Astrocyte (in vitro differentiated cells and primary cell): ENCODE data around the gene SPTBN2. TPM values are rescaled to one million over a fixed set of nuclear protein-coding genes. Genes with fewer than 3 reads are reported as not detected.

Experiments used
- DNase-seq: peaks from one replicate; pipeline ENCODE4 v3.0.0-alpha.2; 2010; ENCODE audit warnings: low read depth
- FAIRE-seq: peaks from 2 replicates; lab custom pipeline; 2011; peaks lifted over from hg19 to GRCh38; lab: Jason Lieb, UNC
- H2AFZ ChIP-seq: 2 replicates; pipeline ENCODE4 v1.6.0; 2012; ENCODE audit warnings: low read depth, low read length, inconsistent platforms
- H3K27ac ChIP-seq: 2 replicates; pipeline ENCODE4 v1.5.1; 2011; ENCODE audit warnings: low read depth, low read length, inconsistent platforms
- H3K27me3 ChIP-seq: 2 replicates; pipeline ENCODE4 v1.6.0; 2011; ENCODE audit warnings: low read length, inconsistent platforms; ENCODE audit not compliant: insufficient read depth
- H3K36me3 ChIP-seq: 2 replicates; pipeline ENCODE4 v1.5.1; 2011; ENCODE audit warnings: low read length, inconsistent platforms; ENCODE audit not compliant: insufficient read depth
- H3K4me1 ChIP-seq: 2 replicates; pipeline ENCODE4 v1.5.1; 2011; ENCODE audit warnings: low read length, inconsistent platforms; ENCODE audit not compliant: insufficient read depth
- H3K4me2 ChIP-seq: 2 replicates; pipeline ENCODE4 v1.6.0; 2012; ENCODE audit warnings: low read length, inconsistent platforms
- H3K4me3 ChIP-seq: 2 replicates; pipeline ENCODE4 v1.5.1; 2011; ENCODE audit warnings: low read depth, mild to moderate bottlenecking, low read length, inconsistent platforms; ENCODE audit not compliant: insufficient read depth
- H3K79me2 ChIP-seq: 2 replicates; pipeline ENCODE4 v1.6.0; 2012; ENCODE audit warnings: mild to moderate bottlenecking, low read length, inconsistent platforms; ENCODE audit not compliant: insufficient read depth
- H3K9ac ChIP-seq: 2 replicates; pipeline ENCODE4 v1.6.0; 2012; ENCODE audit warnings: mild to moderate bottlenecking, low read length, inconsistent platforms
- H3K9me3 ChIP-seq: 2 replicates; pipeline ENCODE4 v1.5.1; 2012; ENCODE audit warnings: low read depth, mild to moderate bottlenecking, low read length, inconsistent platforms; ENCODE audit not compliant: insufficient read depth
- H4K20me1 ChIP-seq: 2 replicates; pipeline ENCODE4 v1.6.0; 2012; ENCODE audit warnings: low read length, inconsistent platforms; ENCODE audit not compliant: insufficient read depth
- H3K27ac Mint-ChIP-seq: one replicate; pipeline ENCODE4 v1.8.0; 2021; ENCODE audit warnings: mild to moderate bottlenecking, mixed read lengths; ENCODE audit not compliant: unreplicated experiment
- H3K27me3 Mint-ChIP-seq: one replicate; pipeline ENCODE4 v1.8.0; 2021; ENCODE audit warnings: low read depth, mixed read lengths; ENCODE audit not compliant: unreplicated experiment
- H3K36me3 Mint-ChIP-seq: one replicate; pipeline ENCODE4 v1.8.0; 2021; ENCODE audit warnings: low read depth, mixed read lengths; ENCODE audit not compliant: unreplicated experiment
- H3K4me1 Mint-ChIP-seq: one replicate; pipeline ENCODE4 v1.8.0; 2021; ENCODE audit warnings: low read depth, mixed read lengths; ENCODE audit not compliant: unreplicated experiment
- H3K4me3 Mint-ChIP-seq: one replicate; pipeline ENCODE4 v1.8.0; 2021; ENCODE audit warnings: mild to moderate bottlenecking, moderate library complexity, mixed read lengths; ENCODE audit not compliant: unreplicated experiment
- H3K9me3 Mint-ChIP-seq: one replicate; pipeline ENCODE4 v1.8.0; 2021; ENCODE audit warnings: mild to moderate bottlenecking, mixed read lengths; ENCODE audit not compliant: unreplicated experiment
- EZH2 ChIP-seq: IDR thresholded peaks from 2 replicates; pipeline ENCODE4 v1.6.1; 2012; ENCODE audit warnings: mild to moderate bottlenecking, low read length, inconsistent platforms; ENCODE audit not compliant: insufficient read depth
- total RNA-seq: library from RNA; stranded (reverse); gene quantifications from 2 replicates; pipeline ENCODE4 v1.2.1, GENCODE V29; 2021
- TF ChIP-seq, protein P1 (sequence below): IDR thresholded peaks from 2 replicates; pipeline ENCODE4 v1.5.1; 2011; ENCODE audit warnings: low read depth, mild to moderate bottlenecking, inconsistent platforms, low read length, moderate library complexity; ENCODE audit not compliant: insufficient read depth

The SPTBN2 gene
- total RNA-seq, 1 donor from 2014 or later: 18.2 TPM

- Histone ChIP-seq H3K4me2 (no peak overlapping the region), H2AFZ (no peak overlapping the region), H3K79me2 (no peaks in the 10 kb centered on the region), H3K27ac (no peak overlapping the region), H3K9ac (no peak overlapping the region), H3K4me1 (peaks cover 28% of the 10 kb centered on the region), H3K9me3 (no peaks in the 10 kb centered on the region), H4K20me1 (no peaks in the 10 kb centered on the region), H3K36me3 (no peaks in the 10 kb centered on the region), H3K4me3 (no peak overlapping the region), H3K27me3 (peaks cover 14% of the 10 kb centered on the region)
- H3K4me3 Mint-ChIP-seq: no peak overlapping the region
- DNase-seq (no peak), FAIRE-seq (no peak)
- H3K9me3 Mint-ChIP-seq: peaks cover 4% of the 10 kb centered on the region
- peaks cover 27% of the 10 kb centered on the region for H3K4me1 Mint-ChIP-seq
- H3K36me3 Mint-ChIP-seq: peaks cover 5% of the 10 kb centered on the region
- no peak for TF ChIP-seq EZH2
- TF ChIP-seq, protein P1, sequence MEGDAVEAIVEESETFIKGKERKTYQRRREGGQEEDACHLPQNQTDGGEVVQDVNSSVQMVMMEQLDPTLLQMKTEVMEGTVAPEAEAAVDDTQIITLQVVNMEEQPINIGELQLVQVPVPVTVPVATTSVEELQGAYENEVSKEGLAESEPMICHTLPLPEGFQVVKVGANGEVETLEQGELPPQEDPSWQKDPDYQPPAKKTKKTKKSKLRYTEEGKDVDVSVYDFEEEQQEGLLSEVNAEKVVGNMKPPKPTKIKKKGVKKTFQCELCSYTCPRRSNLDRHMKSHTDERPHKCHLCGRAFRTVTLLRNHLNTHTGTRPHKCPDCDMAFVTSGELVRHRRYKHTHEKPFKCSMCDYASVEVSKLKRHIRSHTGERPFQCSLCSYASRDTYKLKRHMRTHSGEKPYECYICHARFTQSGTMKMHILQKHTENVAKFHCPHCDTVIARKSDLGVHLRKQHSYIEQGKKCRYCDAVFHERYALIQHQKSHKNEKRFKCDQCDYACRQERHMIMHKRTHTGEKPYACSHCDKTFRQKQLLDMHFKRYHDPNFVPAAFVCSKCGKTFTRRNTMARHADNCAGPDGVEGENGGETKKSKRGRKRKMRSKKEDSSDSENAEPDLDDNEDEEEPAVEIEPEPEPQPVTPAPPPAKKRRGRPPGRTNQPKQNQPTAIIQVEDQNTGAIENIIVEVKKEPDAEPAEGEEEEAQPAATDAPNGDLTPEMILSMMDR: no peak
- H3K27ac Mint-ChIP-seq: no peak overlapping the region
- H3K27me3 Mint-ChIP-seq: peaks cover 13% of the 10 kb centered on the region
These were observed 5.3 kb downstream of the SPTBN2 start for GRCh38 chr11:66723693-66724092.

DNA sequence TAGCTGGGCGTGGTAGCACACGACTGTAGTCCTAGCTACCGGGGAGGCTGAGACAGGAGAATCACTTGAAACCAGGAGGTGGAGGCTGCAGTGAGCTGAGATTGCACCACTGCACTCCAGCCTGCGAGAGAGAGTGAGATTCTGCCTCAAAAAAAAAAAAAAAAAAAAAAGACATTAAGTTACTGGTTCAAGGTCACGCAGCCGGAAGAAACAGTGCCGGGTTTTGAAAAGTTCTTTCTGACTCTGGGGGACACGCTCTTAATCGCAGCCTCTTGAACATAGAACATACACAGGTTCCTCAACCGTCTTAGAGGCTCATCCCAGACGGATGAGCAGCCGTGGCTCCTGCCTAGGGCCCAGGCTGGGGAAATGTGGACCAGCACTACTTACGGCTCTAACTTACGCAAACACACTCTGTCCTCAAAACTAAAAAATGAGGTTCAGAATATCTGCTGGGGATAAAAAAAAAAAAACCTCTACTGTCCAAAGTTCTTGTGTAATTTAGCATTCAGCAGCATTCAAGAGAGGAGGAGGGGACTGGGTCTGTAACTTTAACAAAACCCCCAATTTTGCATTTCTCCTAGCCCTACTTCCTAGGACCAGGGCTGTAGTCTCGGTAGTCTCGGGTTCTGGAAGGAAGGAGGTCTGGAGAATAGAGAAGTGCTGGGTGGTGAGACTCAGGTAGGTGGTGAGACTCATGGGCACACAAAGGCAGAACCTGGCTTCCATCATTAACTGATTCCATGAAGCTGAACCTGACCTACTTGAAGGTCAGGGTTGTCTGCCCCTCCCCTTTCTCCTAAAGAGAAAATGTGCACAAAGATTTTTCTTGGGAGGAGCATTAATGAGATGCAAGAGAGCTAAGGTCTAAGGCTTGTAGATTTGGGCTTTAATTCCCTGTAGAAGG, 6.0 kb downstream of the SPTBN2 start:
- Histone ChIP-seq H3K9me3 (no peaks in the 10 kb centered on the region), H3K27me3 (peaks cover 14% of the 10 kb centered on the region), H4K20me1 (no peaks in the 10 kb centered on the region), H3K4me2 (no peak overlapping the region), H2AFZ (no peak overlapping the region), H3K36me3 (no peaks in the 10 kb centered on the region), H3K27ac (no peak overlapping the region), H3K79me2 (no peaks in the 10 kb centered on the region), H3K4me3 (no peak overlapping the region), H3K4me1 (peaks cover 26% of the 10 kb centered on the region), H3K9ac (no peak overlapping the region)
- H3K36me3 Mint-ChIP-seq: peaks cover 6% of the 10 kb centered on the region
- no peak overlapping the region for H3K4me3 Mint-ChIP-seq
- DNase-seq (no peak), FAIRE-seq (no peak)
- TF ChIP-seq, protein P1: no peak
- no peak for TF ChIP-seq EZH2
- peaks cover 13% of the 10 kb centered on the region for H3K27me3 Mint-ChIP-seq
- H3K9me3 Mint-ChIP-seq: peaks cover 3% of the 10 kb centered on the region
- H3K4me1 Mint-ChIP-seq: peaks cover 27% of the 10 kb centered on the region
- H3K27ac Mint-ChIP-seq: no peak overlapping the region

- H3K36me3 ChIP-seq: no peaks in the 10 kb centered on the region
- no peaks in the 10 kb centered on the region for H4K20me1 ChIP-seq
- Mint-ChIP-seq H3K4me1 (peaks cover 25% of the 10 kb centered on the region), H3K27ac (no peak overlapping the region), H3K4me3 (no peak overlapping the region), H3K36me3 (peaks cover 8% of the 10 kb centered on the region), H3K27me3 (peaks cover 14% of the 10 kb centered on the region), H3K9me3 (peaks cover 3% of the 10 kb centered on the region)
- H3K9ac ChIP-seq: no peak overlapping the region
- FAIRE-seq (no peak), DNase-seq (no peak)
- TF ChIP-seq, protein P1: no peak
- TF ChIP-seq EZH2: no peak
- no peak overlapping the region for H3K27ac ChIP-seq
- H3K9me3 ChIP-seq: no peaks in the 10 kb centered on the region
- H3K4me1 ChIP-seq: peaks cover 19% of the 10 kb centered on the region
- no peak overlapping the region for H3K4me2 ChIP-seq
- H2AFZ ChIP-seq: no peak overlapping the region
- peaks cover 9% of the 10 kb centered on the region for H3K27me3 ChIP-seq
- no peak overlapping the region for H3K4me3 ChIP-seq
- H3K79me2 ChIP-seq: no peaks in the 10 kb centered on the region
These were observed 7.1 kb downstream of the SPTBN2 start for GRCh38 chr11:66721939-66722338.
